GM19395 (cell line): ENCODE results near the gene REEP2.
"Not testable (repeated sequence)": the region's sequence is repeated elsewhere in the genome, so short reads cannot be mapped to it uniquely, and the experiment has no call there.

Experiments
- ATAC-seq: cut with Tn5 transposase; IDR thresholded peaks from one replicate; pipeline ENCODE4 v1.9.1; 2021; ENCODE audit warnings: mild to moderate bottlenecking, moderate library complexity; ENCODE audit not compliant: unreplicated experiment

Gene REEP2

DNA sequence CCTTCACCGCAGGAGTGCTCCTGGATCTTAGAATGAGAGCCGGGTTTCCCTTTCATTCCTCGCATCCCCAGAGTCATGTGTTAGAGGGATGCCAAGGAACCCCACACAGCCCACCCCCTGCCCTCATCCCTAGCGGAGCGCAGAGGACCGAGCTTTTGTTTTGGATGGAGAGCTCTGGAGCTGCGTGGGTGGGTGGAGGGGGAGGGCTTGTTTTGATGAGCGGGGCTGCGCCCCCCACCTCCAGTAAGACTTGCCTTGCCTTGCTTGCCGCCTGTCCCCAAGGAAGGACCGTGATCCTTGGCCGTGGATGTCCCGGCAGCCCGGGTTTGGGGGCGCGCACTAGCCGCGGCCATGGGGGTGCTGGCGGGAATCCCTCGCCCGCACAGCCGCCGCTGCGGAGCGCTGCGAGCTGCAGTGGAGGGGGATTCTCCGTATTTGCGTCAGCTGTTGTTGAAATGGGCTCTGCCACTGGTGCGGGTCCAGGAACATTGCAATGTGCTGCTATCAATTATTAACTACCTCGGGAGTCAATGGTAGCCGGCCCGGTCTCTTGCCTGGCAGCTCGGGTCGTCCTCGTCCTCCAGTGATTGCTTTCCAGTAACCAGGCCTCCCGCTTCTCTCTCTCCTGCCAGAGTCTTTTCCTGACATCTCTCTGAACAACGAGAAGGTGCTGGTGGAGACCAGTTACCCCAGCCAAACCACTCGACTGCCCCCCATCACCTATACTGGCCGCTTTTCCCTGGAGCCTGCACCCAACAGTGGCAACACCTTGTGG, 27.5 kb downstream of the REEP2 start:
- ATAC-seq, result no peak

- no peak for ATAC-seq
These were observed 28.2 kb downstream of the REEP2 start for GRCh38 chr5:138466900-138467710.

GRCh38 chr5:138467711-138468132, 28.9 kb downstream of the REEP2 start:
- ATAC-seq, result no peak

- no peak for ATAC-seq
These were observed 29.5 kb downstream of the REEP2 start for GRCh38 chr5:138468133-138468965.

- no peak for ATAC-seq
These were observed 30.2 kb downstream of the REEP2 start for GRCh38 chr5:138468966-138469539.

GRCh38 chr5:138469540-138470321, 30.9 kb downstream of the REEP2 start:
- ATAC-seq, result no peak

DNA sequence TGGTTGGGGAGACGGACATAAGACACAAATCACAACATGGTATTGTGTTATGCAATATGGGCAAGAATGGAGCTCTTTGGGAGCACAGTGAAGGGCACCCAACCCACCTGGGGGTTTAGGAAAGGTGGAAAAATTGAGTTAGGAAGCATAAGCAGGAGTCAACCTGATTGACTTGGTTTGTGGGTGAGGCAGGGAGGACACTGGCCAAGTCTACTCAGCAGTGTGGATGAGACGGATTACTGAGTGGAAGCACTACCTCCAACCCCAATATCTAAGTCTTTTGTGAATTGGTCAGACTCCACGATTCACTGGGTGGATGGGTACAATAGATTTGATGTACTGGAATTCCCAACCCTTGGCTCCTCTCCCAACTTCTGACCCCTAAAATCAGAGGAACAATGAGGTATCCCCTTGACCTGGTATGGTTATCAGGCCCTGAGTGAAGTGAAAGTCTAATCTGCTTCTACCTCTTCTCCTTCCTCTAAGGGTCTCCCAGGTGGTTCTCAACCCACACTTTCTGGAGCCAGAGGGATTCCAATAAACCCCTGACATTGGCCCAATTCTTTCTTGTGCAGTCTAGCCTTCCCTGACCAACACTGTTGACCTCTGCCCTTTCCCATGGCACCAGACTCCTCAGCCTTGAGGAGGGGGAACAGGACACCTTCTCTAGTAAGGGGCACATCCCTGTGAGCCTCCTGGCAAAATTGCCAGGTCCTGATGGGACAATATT, 31.6 kb downstream of the REEP2 start:
- ATAC-seq, result no peak

DNA sequence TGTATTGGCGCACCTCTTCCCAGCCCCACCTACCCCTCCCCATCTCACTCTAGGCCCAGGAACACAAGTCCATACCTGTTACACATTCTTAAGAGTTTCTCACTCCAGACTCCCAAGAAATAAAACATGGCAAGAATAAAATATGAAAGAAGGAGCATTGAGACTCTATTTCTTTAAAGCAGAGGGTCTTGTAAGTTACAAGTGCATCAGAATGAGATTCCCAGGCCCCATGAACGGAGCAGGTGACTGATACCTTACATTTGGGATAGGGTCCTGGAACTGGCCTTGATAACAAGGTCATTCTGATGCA, 32.1 kb downstream of the REEP2 start:
- no peak for ATAC-seq

GRCh38 chr5:138472353-138472752, 33.5 kb downstream of the REEP2 start:
- no peak for ATAC-seq

- ATAC-seq, result not testable (repeated sequence)
These were observed 34.3 kb downstream of the REEP2 start for GRCh38 chr5:138473151-138473550.

DNA sequence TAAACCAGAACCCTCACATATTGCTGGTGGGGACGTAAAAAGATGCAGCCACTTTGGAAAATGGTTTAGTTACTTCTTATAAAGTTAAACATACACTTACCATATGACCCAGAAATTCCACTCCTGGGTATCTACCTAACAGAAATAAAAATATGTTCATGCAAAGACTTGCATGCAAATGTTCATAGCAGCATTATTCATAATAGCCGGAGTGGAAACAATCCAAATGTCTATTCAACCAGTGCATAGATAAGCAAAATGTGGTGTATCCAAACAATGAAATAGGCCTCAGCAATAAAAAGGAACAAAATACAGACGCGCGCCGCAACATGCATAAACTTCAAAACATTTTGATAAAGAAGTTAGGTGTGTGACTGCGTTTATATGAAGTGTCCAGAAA, 38.1 kb downstream of the REEP2 start:
- no peak for ATAC-seq

GRCh38 chr5:138482638-138483037, 43.8 kb downstream of the REEP2 start:
- ATAC-seq, result no peak

DNA sequence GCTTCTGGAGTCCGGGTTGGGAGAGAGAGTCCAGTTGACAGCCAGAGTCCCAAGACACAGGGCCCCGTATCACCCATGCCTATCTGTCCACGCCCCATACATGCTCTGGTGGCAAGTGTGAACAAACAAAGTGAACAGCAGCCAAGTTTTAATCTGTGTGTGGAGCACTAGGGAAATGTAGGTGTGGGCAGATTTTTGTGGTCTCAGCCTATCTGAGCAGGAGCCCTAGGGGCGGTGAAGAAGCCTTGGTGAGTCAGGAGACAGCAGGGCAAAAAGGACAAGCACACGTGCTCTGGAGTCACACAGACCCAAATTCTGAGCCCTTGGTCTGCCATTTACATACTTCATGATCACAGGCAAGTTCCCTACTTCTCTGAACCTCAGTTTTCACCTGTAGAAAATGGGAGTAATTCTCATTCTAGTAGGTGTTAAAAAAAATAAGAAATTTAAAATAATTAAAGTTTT, 49.7 kb downstream of the REEP2 start:
- ATAC-seq, result no peak

GRCh38 chr5:138489683-138490061, 50.8 kb downstream of the REEP2 start:
- no peak for ATAC-seq

DNA sequence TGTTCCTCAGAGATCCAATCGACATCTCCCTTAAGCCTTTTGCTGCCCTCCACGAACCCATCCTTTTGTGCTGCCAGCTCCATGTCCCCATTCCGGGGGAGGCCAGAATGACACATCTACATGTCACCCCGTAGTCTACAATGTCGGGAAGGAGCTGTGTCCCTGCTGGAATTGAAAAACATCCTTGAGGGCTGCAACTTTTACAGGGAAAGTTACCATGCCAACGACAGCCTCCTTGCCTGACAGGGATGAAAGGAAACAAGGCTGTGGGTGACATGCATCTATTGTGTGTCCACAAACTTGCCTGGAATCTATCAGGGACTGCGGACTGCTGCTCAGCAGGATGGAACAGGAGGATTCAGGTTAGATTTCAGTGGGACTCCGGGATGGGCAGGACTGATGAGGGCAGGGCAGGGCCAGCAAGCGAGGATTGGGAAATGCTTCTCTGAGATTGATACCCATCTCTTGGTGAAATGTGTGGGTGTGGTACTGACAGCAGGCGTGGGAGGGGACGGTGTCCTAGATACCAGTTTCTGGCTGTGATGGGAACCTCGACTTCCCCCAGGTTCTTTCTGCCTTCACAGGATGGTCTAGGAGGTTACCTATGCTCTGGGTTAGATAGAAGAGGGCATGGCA, 51.9 kb downstream of the REEP2 start:
- ATAC-seq, result no peak

- no peak for ATAC-seq
These were observed 52.4 kb downstream of the REEP2 start for GRCh38 chr5:138491284-138491648.

DNA sequence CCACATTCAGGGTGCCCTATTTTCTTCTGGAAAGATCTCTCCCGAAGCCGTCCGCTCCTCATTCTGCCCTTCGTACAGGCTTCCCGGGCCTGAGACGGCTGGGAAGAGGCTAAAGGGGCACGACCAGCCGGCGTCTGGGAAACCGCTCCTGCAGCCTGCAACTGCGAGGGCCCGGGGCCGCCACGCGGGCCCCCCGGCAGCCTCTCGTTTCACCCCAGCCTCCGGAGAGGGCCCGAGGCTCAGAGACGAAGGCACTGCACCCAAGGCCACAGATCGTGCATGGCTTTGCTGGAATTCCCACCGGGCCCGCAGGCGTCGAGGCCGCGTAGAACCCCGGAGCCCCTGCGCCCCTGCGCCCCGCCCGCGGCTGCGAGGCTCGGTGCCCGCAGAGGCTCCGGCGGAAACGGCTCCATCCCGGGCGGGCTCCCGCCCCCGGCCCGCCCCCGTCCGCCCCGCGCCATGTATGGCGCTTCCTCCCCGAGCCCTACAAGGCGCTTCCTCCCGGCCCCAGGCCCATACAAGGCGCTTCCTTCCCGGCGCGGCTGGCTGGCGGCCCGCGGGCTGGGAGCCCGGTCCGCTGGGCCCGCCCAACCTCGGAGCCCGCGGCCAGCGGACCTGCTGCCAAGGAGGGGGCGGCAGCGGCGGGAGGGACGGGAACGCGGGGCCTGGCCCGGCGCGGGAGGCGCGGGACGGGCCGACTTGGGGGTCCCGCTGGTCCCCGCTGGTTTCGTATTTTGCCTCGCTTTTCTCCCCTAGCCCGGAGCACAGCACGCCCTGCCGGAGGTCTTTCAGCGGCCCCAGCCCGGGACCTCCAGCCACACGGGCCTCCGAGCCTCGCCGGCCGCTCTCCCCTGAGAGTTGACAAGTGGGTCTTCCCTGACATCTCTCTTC, 53.1 kb downstream of the REEP2 start:
- ATAC-seq, result peak; percentile 98

- no peak for ATAC-seq
These were observed 53.7 kb downstream of the REEP2 start for GRCh38 chr5:138492560-138493045.
